Epithelial cell of esophagus (primary cell): ENCODE measurements around the gene MRPL19.

ENCODE experiments used
- DNase-seq: peaks from one replicate; pipeline ENCODE4 v3.0.0; 2010; ENCODE audit warnings: low read depth
- H3K4me3 ChIP-seq: 2 replicates; pipeline ENCODE4 v1.5.1; 2011; ENCODE audit warnings: mild to moderate bottlenecking, low read length, control low read depth
- CTCF ChIP-seq: IDR thresholded peaks from 2 replicates; pipeline ENCODE4 v1.5.1; 2011; ENCODE audit warnings: low read depth, mild to moderate bottlenecking, low read length, control low read depth, inconsistent platforms; ENCODE audit not compliant: insufficient read depth; ENCODE audit errors: missing control alignments

The MRPL19 gene

DNA sequence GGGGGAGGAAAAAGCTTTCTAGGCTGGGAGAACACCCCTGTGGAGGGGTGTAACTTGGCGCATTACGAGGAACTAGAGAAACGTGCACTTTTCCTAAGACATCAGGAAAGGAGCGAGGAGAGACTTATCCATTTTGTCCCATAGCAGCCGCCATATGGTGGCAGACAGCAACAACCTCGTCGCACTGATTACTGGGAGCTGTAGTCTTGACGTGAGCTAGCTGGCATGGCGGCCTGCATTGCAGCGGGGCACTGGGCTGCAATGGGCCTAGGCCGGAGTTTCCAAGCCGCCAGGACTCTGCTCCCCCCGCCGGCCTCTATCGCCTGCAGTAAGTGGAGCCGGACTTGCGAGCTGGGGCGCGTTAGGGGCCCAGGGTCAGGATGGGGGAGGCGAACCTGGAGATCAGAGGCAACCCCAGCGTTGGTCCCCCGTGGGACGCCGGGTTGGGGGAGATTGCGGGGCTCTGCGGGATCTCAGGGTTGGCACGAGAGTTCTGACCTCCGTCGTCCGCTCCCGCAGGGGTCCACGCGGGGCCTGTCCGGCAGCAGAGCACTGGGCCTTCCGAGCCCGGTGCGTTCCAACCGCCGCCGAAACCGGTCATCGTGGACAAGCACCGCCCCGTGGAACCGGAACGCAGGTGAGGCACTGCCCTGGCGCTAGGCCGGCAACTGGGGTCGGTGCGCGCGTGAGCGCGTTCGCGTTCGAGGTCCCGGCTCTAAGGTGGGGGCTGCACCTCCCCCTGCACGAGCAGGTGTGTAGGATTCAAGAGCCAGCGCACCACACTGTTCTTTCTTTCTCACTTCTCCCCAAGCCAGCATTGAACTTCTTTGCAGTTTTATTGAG lies at the start of gene MRPL19:
Gene MRPL19, plus strand, starts transcription at position 201 of the 843 bp plus-strand sequence. Its CDS starts 25 bp downstream, at position 226.
- peak; percentile 94 for DNase-seq
- peak within 1 kb of the TSS; percentile 79 for H3K4me3 ChIP-seq
- TF ChIP-seq CTCF: peak; percentile 20

DNA sequence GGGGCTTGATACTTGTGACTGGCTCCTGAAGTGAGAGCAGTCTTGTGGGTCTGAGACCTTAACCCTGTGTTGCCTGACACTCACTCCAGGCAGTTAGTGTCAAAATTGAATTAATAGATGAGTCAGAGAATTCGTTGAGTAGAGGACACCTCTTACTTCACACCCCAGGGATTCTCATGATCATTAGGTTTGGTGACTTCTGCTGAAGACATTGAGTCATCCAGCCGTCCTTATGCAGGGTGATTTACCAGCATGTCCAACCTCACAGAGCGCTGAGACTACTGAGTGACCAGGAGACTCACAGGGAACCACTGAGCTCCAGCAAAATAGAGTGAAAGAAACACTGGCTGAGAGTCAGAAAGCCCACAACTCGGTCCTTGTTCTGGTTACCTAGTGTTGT lies 49.8 kb upstream of the MRPL19 start:
- no peak overlapping the region for H3K4me3 ChIP-seq
- TF ChIP-seq CTCF: no peak
- DNase-seq: peak; percentile 67

DNA sequence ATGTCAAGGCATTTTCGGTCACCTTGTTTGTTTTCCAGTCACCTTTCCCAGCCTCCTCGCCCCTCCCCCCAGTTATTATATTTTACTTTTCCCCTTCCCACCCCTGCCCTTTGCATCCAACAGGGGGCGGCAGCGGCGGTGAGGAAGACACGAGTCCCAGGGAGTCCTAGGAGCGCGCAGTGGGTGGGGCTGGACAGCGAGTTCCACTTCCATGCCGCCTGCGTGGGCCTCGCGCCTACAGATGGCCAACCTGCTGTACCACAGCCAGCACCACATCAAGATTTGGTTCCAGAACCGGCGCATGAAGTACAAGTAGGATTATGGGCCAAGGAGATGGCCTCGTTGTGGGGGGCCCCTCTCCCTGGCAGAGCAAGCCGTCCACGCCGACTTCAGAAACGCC lies 48.6 kb upstream of the MRPL19 start:
- DNase-seq: no peak
- no peak overlapping the region for H3K4me3 ChIP-seq
- no peak for TF ChIP-seq CTCF

DNA sequence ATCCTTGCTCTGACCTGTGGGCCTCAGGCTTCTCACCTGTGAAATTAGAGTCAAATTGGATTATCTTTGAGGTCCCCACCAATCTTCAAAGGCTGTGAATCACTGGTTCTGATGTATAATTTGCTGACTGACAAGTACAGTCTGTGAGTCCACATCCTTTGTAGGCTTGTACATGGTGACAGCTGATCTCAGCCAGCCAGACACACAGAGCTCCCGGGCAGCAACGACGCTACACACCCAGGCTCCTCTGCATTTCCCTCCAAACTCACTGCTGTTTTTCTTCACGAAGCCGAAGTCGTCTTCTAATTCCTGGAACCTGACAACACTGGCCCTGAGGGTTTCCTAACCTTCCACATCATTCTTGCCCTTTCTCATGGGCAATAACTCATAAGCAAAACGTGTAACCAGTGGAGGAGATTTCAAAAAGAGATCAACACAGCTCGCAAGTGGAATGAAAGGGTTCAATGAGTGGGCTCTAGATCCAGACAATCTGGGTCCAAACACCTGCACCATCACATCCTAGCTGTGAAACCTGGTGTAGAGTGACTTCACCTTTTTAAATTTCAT lies 47.9 kb upstream of the MRPL19 start:
- no peak for TF ChIP-seq CTCF

DNA sequence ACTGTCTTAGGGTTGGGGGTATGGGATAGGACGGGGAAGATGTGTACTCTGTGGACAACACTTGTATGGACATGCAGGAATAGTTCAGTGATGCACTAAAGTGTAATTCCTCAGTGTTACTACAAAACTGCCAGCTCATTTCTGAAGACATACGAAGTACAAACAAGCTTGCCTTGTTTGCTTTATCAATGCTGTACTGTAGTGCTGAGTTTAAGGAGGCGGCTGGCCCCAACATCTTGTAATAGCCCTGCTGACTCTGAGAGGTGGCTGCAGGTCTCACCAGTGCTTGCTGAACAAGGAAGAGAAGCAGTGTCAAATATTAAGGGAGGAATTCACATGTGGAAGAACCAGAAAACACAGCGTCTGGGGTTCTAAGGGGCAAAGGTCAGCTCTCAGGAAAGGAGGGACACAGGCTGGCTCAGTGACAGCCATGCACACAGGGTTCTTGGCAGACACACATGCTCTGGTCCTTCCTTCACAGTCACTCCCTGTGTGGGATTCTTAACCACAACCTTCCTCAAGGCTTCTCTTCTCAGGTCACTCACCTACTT lies 46.0 kb upstream of the MRPL19 start:
- H3K4me3 ChIP-seq: no peak overlapping the region
- peak; percentile 95 for DNase-seq
- TF ChIP-seq CTCF: no peak

More for the DNA sequence above, 47.9 kb upstream of the MRPL19 start:
- no peak overlapping the region for H3K4me3 ChIP-seq
- peak; percentile 15 for DNase-seq

GRCh38 chr2:75602724-75603342 lies 43.8 kb upstream of the MRPL19 start:
- H3K4me3 ChIP-seq: no peak overlapping the region
- no peak for TF ChIP-seq CTCF
- peak; percentile 97 for DNase-seq
